ENCODE data around the gene PLXND1. TPM values are rescaled to one million over a fixed set of nuclear protein-coding genes. Genes with fewer than 3 reads are reported as not detected.

Gene PLXND1
- total RNA-seq, 1 donor from 2014 or later: 27.3 TPM

GRCh38 chr3:129542747-129543146 is 63.7 kb downstream of the PLXND1 start:
- DNase-seq (ENCODE audit: low read depth): no peak
- no peak overlapping the region for H3K4me3 ChIP-seq (ENCODE audit: low read depth, low read length)
- no peak for TF ChIP-seq CTCF (conservative IDR thresholded peaks at IDR 0.05; ENCODE audit: low read depth, low read length)

- no peak for DNase-seq (ENCODE audit: low read depth)
- no peak for TF ChIP-seq CTCF (conservative IDR thresholded peaks at IDR 0.05; ENCODE audit: low read depth, low read length)
These were observed 65.5 kb downstream of the PLXND1 start for GRCh38 chr3:129540776-129541516.

GRCh38 chr3:129539206-129539605 is 67.3 kb downstream of the PLXND1 start:
- no peak for DNase-seq (ENCODE audit: low read depth)
- no peak overlapping the region for H3K4me3 ChIP-seq (ENCODE audit: low read depth, low read length)
- TF ChIP-seq CTCF (conservative IDR thresholded peaks at IDR 0.05; ENCODE audit: low read depth, low read length): no peak

More at GRCh38 chr3:129540776-129541516, 65.5 kb downstream of the PLXND1 start:
- H3K4me3 ChIP-seq (ENCODE audit: low read depth, low read length): no peak overlapping the region

GRCh38 chr3:129536804-129537203 is 69.7 kb downstream of the PLXND1 start:
- H3K4me3 ChIP-seq (ENCODE audit: low read depth, low read length): no peak overlapping the region
- no peak for DNase-seq (ENCODE audit: low read depth)
- TF ChIP-seq CTCF (conservative IDR thresholded peaks at IDR 0.05; ENCODE audit: low read depth, low read length): no peak

GRCh38 chr3:129536374-129536667 is 70.2 kb downstream of the PLXND1 start:
- H3K4me3 ChIP-seq (ENCODE audit: low read depth, low read length): no peak overlapping the region
- TF ChIP-seq CTCF (conservative IDR thresholded peaks at IDR 0.05; ENCODE audit: low read depth, low read length): no peak
- DNase-seq (ENCODE audit: low read depth): no peak

GRCh38 chr3:129535075-129535474 is 71.4 kb downstream of the PLXND1 start:
- no peak overlapping the region for H3K4me3 ChIP-seq (ENCODE audit: low read depth, low read length)
- TF ChIP-seq CTCF (conservative IDR thresholded peaks at IDR 0.05; ENCODE audit: low read depth, low read length): no peak
- no peak for DNase-seq (ENCODE audit: low read depth)

- no peak for TF ChIP-seq CTCF (conservative IDR thresholded peaks at IDR 0.05; ENCODE audit: low read depth, low read length)
- no peak overlapping the region for H3K4me3 ChIP-seq (ENCODE audit: low read depth, low read length)
- DNase-seq (ENCODE audit: low read depth): no peak
These were observed 71.9 kb downstream of the PLXND1 start for GRCh38 chr3:129534428-129535027.
